HT1080 (cell line): ENCODE data around the gene DOCK9. TPM values are rescaled to one million over a fixed set of nuclear protein-coding genes. Genes with fewer than 3 reads are reported as not detected.

Experiments
- DNase-seq: peaks from one replicate; pipeline ENCODE4 v3.0.0-alpha.2; 2015; ENCODE audit warnings: low read depth
- total RNA-seq: library from RNA; depleted of rRNA; stranded (reverse); fragments of >200 nt; shearing (Covaris generic); gene quantifications from 2 replicates; pipeline ENCODE4 v1.2.3, GENCODE V29; 2014

Gene DOCK9
- total RNA-seq, 1 experiment from 2014 or later = 77.7 TPM

DNA sequence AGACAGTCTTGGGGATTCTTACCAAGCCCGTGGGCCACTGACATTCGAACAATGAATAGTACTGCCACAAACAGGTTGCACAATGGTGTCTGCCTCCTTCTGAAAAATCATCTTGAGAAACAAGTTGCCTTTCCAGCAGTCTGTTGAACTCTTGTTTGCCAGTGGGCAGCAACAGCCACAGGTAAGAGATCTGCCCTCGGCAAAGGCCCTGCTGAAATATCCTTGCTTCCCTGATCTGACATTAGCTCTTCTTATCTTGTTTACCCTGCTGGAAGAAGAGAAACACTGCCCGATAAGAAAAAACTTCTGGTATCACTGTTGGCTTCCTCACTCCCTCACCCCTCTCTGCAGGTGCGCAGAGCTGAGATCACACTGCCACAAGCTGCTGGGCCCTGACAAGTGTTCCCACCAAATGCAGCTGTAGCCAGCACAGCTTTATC, 2.0 kb downstream of the DOCK9 start:
- DNase-seq = peak; percentile 54

DNA sequence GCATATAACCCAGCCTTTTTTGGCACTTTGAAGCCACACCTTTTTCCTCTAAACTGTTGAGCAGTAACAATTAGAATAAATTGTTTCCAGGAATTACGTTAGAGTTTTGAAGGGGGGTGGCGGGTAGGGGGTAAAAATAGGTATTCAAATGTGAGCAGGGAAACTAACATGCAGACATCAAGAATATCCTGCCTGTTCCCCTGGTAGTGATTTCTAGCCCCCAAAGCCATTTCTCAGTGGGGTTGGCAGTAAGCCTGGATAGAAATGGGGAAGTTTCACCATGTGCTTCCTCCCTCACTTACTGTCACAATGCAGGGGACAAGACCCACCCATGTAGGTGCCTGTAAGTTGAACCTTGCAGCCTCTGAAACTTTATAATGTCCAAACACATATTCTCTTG, 3.8 kb downstream of the DOCK9 start:
- no peak for DNase-seq

DNA sequence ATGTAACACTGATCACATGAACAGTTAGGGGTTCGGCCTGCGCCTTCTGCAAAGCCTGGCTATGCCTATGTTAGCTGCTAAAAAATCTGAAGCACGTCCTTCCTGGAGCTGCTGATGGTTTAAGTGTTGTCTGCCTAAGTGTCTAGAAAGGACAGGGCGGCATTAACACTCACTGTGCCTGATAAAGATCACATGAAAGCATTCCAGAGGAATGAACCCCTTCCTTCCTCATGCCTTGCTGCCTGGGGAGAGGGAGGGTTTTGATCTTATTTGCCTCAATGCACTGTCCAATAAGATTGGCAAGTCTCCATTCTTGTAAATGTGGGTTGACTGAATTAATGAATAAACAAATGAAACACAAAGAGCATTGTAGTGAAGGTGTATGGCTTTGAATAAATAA, 5.2 kb downstream of the DOCK9 start:
- peak; percentile 93 for DNase-seq

DNA sequence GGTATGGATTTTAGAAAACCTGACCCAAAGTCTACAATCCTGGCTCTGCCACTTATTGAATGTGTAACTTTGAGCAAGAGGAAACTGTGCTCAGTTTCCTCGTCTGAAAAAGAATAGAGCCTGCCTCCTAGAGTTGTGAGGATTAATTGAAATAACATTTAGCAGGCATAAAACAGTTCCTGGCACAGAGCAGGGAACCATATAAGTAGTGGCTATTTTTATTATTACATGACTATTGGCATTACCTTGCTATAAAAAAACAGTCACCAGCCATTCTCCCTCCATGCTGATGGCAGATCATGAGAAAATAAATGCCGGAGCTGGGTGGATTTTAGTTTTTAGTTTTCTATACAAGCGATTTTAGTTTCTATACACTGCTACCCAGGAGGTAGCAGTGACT, 5.8 kb downstream of the DOCK9 start:
- no peak for DNase-seq

DNA sequence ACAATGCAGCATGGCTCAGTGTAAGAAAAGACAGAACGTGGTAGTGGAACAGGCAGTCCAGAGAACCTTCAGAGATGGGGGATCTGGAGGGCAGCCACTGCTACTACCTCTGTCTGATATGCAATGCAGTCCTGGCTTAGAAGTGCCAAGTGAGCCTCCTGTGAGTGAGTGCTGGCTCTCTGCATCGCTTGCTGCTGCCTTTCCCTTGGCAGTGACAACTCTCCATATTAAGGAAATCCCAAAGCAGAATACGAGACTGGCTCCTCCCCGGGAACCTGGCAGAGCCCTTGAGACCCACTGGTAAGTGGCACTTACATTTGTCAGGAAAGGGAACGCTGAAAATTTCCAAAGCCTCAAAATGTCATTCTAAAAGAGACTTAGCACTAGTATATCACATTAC, 7.5 kb downstream of the DOCK9 start:
- no peak for DNase-seq

DNA sequence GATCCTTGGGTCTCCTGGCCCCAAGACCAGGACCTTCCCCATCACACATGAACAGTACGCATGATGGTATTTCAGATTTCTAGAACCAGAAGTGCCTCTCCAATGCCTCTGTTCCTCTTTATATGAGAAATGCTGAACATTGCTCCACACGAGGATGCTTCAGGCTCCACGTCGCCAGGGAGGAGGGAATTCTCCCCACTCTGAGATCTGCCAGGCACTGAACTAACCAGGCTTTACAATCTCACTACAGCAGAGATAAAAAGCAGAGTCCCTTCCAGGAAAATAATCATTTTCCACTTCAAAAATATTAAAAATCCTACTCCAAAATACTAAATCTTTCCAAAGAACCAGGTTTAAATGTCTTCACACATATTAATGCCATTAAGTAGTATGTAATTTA, 10.4 kb downstream of the DOCK9 start:
- no peak for DNase-seq

DNA sequence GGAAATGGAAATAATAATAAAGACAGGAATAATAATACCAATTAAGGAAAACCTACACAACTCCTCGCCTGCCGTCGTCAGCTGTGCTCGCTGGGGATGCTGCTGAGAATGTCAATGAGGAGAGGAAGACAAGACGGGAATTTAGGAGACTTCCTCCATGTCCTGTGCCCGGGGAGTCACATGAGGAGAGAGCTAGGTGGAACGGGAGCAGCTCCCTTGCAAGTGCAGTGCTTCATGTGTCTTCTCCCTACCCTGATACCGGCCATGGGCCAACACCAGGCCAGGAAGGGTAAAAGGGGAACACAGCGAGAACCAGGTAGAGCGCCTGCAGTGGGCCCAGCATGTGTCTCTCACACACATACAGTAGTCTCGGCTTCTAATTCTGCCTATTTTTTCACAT, 11.8 kb downstream of the DOCK9 start:
- DNase-seq = no peak

DNA sequence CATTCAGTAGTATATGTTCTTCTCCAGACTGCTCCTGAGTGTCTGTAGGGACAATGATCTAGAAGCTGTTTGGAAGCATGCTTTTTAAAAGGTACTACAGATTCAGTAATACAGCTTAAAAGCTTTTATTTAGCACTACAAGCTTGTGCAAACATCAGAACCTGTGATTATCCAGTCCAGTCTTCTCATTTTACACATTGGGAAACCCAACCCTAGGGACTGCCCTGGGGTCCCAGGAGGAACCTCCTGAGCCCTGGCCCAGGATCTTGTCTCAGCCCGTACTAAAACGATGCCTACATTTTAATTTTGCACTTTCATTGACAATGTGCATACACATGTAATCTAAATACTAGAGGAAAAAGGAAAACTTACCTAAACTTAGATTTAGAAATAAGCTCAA, 12.5 kb downstream of the DOCK9 start:
- no peak for DNase-seq

DNA sequence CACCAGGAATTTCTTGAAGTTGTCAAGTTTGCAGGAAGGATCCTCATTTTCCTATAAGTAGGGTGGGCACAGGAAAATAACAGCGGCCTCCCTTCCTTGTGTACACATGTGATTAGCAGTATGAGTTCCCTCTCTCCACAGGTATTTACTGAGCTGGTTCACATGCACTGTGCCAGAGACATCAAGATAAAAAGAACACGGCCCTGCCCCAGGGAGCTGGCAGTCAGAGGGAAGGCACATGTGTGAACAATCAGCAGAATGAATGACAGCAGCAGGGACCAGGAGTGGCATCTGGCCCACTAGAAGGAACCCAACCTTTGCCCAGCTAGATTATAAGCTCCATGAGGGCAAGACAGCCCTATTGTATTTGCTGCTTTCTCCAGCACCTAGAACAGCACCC, 13.9 kb downstream of the DOCK9 start:
- DNase-seq = no peak

DNA sequence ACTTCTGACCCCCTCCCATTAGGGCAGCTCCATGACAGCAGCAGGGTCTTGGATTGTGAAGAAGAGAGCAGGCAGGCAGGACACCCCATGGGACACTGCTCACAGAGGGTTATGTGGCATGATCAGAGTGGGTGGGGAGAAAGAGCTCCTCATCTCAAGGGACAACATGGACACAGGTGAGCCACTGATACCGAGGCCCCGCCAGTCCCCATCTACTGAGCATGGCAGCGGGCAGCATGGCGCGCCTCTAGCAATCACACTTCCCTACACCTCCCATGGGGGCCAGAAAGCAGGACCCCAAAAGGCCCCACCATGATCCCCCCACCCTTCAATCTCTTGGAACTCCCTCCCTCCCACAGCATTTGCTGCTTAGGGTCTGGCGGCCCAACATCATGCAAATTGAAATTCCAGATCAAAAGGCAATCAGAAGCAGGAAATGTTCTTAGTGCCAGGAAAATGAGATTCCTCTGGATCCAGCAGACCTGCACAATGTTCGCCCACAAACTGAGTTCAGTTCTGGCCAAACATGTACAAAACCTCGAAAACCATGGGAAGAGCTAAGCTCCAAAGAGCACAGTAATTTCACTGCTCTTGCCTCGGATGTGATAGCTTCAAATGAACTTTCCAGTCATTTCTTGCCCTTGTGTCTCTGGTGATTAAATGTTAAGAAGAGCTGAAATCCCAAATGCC, 14.8 kb downstream of the DOCK9 start:
- DNase-seq = no peak

DNA sequence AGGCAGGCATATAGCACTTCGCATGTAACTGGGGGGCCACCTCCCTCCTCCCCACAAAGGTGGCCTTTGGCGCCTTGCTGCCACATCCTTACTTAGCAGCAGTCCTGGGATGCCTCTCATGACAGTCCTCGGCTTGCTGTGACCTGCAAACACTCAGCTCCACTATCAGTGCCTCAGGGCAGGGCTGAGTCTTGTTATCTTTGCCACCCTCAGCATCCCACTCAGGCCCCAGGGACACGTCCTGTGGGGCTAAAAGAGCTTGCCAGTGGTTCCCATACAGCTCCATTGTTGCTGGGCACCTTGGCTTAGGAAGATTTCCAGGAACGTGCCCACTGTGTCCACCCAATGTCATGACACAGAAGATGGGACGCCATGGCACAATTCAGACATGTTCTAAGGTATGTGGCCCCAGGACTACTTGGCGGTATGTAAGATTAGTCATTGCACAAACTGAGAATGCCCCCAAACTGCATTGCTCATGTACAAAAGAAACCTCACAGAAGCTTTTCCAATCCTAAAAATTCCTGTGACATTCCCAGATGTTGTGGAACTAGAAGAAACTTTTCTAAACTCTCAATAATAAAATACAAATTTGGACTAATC, 16.3 kb downstream of the DOCK9 start:
- DNase-seq = no peak

DNA sequence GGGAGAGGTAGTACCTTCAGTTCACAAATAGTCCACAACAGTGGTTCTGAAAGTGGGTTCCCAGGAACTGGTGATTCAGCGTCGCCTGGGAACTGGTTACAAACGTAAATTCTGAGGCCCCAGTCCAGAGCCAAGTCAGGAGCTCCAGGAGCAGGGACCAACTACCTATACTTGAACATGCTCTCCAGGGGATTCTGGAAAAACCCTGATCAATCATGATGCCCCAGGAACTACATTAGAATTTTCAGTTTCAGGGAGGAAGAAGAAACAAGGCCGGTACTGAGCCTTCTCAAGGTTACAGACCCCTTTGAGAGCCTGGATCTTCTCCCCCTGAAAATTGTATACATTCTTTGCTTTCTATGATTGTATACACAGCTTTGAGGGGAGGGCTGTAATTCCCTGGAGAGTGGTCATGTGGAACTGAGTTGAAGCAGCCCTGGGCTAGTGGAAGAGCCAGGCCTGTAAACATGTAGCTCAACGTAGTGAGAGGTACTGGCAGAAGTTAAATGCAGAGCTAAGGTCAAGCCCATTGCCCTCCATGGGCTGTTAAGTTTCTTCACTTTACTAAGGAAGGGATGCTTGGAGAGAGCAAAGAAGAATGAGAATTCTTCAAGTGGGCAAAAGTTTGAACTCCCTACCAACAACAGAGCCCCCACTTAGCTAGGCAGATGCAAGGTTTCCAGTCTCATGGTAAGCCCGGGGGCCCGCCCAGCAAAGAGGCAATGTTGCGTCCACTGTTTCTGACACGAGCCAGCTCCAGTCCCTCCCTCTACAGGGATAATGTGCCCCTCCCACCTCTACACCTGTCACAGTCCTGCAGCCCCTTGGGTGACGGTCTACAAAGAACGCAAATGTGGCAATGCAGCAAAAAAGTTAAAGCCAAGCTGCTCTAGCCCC, 17.0 kb downstream of the DOCK9 start:
- DNase-seq = no peak

DNA sequence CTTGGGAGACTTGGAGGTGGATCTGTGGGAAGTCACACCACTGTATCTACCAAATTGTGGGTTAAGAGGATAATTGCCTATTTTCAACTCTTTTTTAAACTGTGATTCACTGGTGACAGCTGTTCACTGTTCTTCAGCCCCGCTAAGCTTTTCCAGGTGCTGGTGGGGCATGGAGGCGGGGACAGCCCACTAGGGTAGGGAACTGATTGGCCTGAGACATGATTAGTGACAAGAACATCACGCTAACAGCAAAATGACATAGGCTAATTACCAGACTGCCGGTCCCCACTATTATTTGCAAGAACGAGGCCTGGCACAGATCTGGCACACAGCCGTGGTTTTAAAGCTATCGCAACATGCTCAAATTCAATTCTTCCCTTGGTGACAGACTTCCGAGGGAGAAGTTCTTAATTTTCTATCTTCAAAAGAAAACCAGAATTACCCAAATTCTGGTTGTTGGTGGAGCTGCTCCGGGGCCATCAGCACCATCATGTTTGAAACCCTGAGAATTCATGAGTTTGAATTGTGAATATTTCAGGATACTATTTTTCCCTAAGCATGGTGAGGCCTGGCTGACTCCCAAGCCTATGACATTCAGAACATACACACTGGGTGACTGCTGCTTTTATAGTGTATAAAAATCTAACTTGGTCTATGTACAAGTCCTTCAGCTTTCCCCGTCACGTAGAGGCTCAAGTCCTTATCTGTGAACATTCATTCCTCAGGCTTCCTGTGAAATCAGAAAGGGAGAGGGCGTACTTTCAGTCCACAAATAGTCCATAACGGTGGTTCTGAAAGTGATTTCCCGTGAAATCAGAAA, 17.9 kb downstream of the DOCK9 start:
- DNase-seq = no peak

DNA sequence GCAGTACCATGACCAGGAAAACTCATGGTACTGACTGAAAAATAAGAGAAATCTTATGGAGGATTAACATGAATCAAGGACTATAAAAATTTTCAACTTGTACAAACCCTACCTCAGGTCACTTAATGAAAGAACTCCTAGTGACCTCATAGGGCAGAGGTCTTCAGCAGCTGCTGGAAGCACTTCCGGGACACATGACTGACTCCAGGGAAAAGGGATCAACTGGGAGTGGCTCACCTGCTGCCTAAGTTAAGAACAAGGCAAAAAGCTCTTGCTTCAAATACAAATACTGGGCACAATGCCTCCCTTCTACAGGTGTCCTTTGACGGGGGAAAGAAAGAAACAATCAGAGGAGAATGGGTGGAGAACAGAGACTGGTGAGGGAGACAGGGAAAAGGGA, 18.6 kb downstream of the DOCK9 start:
- DNase-seq = no peak

DNA sequence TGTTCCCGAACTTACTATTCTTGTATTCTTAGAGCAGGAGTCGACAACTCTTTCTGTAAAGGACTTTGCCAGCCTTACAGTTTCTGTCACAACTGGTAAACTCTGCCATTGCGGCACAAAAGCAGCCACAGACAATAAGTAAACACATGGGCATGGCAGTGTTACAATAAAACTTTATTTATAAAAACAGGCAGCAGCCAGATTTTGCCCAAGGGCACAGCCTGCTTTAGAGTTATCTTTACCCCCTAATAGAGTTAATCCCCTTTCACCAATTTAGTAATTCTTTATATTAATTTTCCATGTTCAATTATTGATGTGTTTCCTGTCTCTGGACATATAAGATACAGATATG, 19.4 kb downstream of the DOCK9 start:
- DNase-seq = no peak

DNA sequence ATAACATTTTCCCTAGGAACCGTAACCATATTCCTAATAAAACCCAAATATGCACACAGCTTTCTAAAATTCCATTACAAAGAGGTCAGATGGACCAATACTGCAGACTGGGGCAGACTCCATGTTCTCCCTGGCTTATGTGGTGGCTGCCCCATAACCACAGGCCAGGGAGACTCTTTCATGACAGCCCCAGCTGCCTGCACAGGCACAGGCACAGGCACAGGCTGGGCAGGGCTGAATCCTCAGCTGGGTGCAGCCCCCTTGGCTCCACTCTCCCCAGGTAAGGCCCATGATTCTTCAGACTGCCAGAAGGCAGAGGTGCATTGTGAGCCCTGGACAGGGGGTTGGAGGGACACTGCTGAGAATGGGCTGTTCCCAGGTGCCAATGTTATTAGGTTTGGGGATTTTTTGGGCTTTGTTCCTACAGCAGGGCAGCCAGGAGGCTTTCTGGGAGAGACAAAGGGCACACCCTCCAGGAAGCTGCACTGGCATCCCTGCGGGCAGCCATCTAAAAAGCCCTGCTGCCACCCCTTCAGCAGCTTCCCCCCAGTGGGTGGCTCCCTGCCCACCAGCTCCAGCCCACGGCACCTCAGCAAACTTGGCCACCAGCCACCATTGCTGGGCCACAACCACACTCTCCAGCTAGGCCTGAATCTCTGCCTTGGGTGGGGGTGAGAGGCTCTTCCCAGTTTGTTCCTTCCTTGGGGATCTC, 20.0 kb downstream of the DOCK9 start:
- DNase-seq = no peak

DNA sequence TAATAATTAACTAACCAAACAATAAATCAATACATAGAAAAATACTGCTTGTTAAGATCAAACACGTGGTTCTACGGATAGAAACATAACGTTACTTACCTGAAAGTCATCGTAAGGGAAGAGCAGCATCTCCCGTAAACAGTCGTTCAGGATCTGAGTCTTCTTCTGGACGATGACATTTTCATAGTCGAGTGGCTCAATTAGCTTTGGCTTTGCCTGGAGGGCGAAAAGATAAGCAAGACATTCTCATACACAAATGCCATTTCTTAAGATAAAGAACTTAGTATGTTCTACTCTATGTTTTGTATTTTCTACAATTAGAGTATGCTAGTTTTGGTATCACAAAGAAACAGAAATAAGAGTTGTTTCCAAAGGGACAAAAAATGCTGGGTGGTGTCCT, 22.5 kb downstream of the DOCK9 start:
- no peak for DNase-seq

DNA sequence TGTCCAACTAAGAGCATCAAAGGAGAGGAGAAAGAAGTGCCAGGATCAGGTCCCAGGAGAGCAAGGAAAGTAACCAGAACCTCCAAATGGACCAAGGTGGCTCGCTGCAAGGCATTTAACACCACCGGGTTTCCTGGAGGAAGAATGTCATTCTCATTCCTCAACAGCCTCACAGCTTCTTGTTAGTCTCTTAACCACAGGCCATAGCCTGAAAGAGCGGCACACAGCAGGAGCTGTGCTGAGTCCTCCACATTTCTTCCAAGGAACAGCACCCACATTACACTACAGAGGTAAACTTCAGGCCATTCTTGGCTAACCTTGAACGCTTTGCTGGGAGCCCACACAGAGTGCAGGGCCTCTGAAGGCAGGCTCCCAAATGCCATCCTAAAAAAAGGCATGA, 23.6 kb downstream of the DOCK9 start:
- no peak for DNase-seq

DNA sequence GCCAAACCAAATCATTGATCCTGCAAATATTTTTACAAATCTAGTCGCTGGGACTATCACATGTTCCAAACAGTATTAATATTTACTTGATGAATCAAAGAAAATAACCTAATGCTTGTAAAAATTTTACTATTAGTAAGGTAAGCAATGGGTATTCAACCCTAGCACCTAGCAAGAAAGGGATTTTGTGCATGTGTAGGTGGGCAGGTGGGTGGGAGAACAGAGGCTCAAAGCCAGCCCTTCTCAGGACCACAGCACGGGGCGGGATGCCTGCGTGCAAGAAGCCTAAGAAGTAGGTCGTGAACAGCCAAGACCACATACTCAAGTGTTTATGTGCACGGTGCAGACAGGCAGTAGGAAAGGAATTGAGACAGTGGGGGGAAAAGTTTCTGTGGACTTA, 26.6 kb downstream of the DOCK9 start:
- DNase-seq = no peak

DNA sequence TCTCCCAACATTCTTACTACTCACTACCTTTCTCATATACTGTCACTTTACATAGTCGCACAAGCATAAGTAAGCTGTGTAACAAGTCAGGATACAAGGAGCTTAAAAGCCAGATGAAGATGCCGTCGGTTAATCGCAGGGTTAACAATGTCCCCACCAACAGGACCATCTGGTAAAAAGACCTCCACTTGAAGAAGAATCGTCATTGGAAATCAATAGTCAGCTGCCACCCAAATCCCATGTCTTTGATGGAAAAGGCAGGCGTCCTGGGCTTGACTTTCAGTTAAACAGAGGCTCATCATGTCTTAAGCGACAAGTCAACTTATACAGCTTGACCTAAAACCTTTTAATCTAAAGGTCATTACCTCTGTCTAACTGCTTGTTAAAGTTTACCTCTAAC, 27.2 kb downstream of the DOCK9 start:
- DNase-seq = no peak

DNA sequence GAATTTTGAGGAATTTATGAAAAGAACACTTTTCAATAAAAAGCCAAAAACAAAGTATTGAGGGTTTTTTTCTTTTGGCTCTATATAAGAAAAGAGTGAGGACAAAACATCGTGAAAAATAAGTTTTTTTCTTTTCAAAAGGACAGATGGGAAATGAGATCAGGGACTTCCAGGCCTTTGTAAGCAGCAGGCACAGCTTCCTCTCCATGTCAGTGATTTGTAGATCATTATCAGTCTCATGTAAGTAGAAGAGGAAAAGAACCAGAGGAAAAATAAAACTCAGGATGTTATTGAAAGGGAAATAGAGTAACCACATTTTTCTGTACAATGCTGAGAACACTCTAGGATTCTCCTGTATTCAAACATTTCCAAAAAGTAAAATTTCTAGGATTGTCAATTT, 29.9 kb downstream of the DOCK9 start:
- DNase-seq = no peak
